NCI-H69 (cell line): Measurements from ENCODE around the gene COA1.
"Not testable (repeated sequence)": the region's sequence is repeated elsewhere in the genome, so short reads cannot be mapped to it uniquely, and the experiment has no call there.

Source experiments
- DNase-seq: peaks from one replicate; lab custom pipeline; 2025; lab: John Stamatoyannopoulos, UW

The COA1 gene

GRCh38 chr7:43627798-43628197, 101.5 kb downstream of the COA1 start:
- DNase-seq: not testable (repeated sequence)

GRCh38 chr7:43626695-43627094, 102.6 kb downstream of the COA1 start:
- DNase-seq: no peak

- no peak for DNase-seq
Measured at GRCh38 chr7:43625980-43626379, 103.3 kb downstream of the COA1 start.

- DNase-seq: peak; percentile 26
Measured at GRCh38 chr7:43625453-43625852, 103.9 kb downstream of the COA1 start.

GRCh38 chr7:43624156-43624555, 105.2 kb downstream of the COA1 start:
- no peak for DNase-seq

GRCh38 chr7:43621729-43622448, 107.4 kb downstream of the COA1 start:
- no peak for DNase-seq

GRCh38 chr7:43619213-43620012, 109.9 kb downstream of the COA1 start:
- DNase-seq: no peak

- peak; percentile 12 for DNase-seq
Measured at GRCh38 chr7:43618073-43618472, 111.2 kb downstream of the COA1 start.

GRCh38 chr7:43616977-43617376, 112.3 kb downstream of the COA1 start:
- no peak for DNase-seq

- DNase-seq: no peak
Measured at GRCh38 chr7:43615558-43616145, 113.7 kb downstream of the COA1 start.

- DNase-seq: no peak
Measured at GRCh38 chr7:43612599-43613589, 116.4 kb downstream of the COA1 start.

GRCh38 chr7:43612128-43612527, 117.2 kb downstream of the COA1 start:
- no peak for DNase-seq

GRCh38 chr7:43609097-43609496, 120.2 kb downstream of the COA1 start:
- no peak for DNase-seq

GRCh38 chr7:43604251-43604650, 125.1 kb downstream of the COA1 start:
- DNase-seq: no peak

- DNase-seq: no peak
Measured at GRCh38 chr7:43602256-43602655, 127.1 kb downstream of the COA1 start.

GRCh38 chr7:43600056-43600455, 129.3 kb downstream of the COA1 start:
- DNase-seq: no peak

- DNase-seq: not testable (repeated sequence)
Measured at GRCh38 chr7:43596426-43596825, 132.9 kb downstream of the COA1 start.

- peak; percentile 34 for DNase-seq
Measured at GRCh38 chr7:43594020-43594419, 135.3 kb downstream of the COA1 start.

GRCh38 chr7:43593010-43593409, 136.3 kb downstream of the COA1 start:
- DNase-seq: no peak

- no peak for DNase-seq
Measured at GRCh38 chr7:43592326-43592725, 137.0 kb downstream of the COA1 start.

- no peak for DNase-seq
Measured at GRCh38 chr7:43591558-43592180, 137.7 kb downstream of the COA1 start.
